Activated naive CD4-positive, alpha-beta T cell treated with anti-CD3 and anti-CD28 coated beads, Interleukin-2, amount 50 U/mL, for 72 hours (primary cell): ENCODE results near the gene NDUFS7. TPM values are rescaled to one million over a fixed set of nuclear protein-coding genes. Genes with fewer than 3 reads are reported as not detected.

Source experiments
- ATAC-seq, 2 donors: fragments of 150-1000 bp; cut with Tn5 transposase; 2 replicates each; pipeline ENCODE4 v1.10.0; 2021; ENCODE audit warnings: mild to moderate bottlenecking in 2 of 2, moderate library complexity in 2 of 2
- DNase-seq, 2 donors: peaks; one replicate each; pipeline ENCODE4 v3.0.0; 2021 to 2022; ENCODE audit warnings: low spot score in 2 of 2
- H3K27ac Mint-ChIP-seq, 2 donors: one replicate each; pipeline ENCODE4 v1.8.0; 2022; ENCODE audit warnings: mild to moderate bottlenecking in 2 of 2, mixed read lengths in 2 of 2
- H3K36me3 Mint-ChIP-seq, 2 donors: one replicate each; pipeline ENCODE4 v1.8.0; 2022; ENCODE audit warnings: mixed read lengths in 2 of 2
- H3K9me3 Mint-ChIP-seq, 2 donors: one replicate each; pipeline ENCODE4 v1.8.0; 2022; ENCODE audit warnings: mixed read lengths in 2 of 2
- total RNA-seq, 2 donors: library from RNA; stranded (reverse); gene quantifications; one replicate each; pipeline ENCODE4 v1.2.3, GENCODE V29; 2022

Gene NDUFS7
- 100 to 1,000 TPM in 1 of 2 donors, 10 to 100 TPM in 1; 89.4 to 105 TPM for total RNA-seq

- peak; percentile 82 to 86 for ATAC-seq
- Mint-ChIP-seq H3K36me3 (peaks cover 0 to 6% of the 10 kb centered on the region in 2 donors), H3K9me3 (no peaks in the 10 kb centered on the region), H3K27ac (peak within 1 kb of the TSS; percentile 99)
- DNase-seq: peak; percentile 95 to 98
Observed at GRCh38 chr19:1383312-1384084, at the start of gene NDUFS7. Gene NDUFS7, plus strand, starts transcription at chr19:1383907. Its CDS starts 20 bp downstream, at chr19:1383927.

GRCh38 chr19:1336079-1336684, 47.5 kb upstream of the NDUFS7 start:
- DNase-seq: no peak
- Mint-ChIP-seq H3K9me3 (no peaks in the 10 kb centered on the region), H3K36me3 (no peaks in the 10 kb centered on the region), H3K27ac (no peak overlapping the region)
- no peak for ATAC-seq

- H3K27ac Mint-ChIP-seq: no peak overlapping the region
- no peak for ATAC-seq
- no peak for DNase-seq
- H3K36me3 Mint-ChIP-seq: no peaks in the 10 kb centered on the region
- H3K9me3 Mint-ChIP-seq: no peaks in the 10 kb centered on the region
Observed at GRCh38 chr19:1340681-1341469, 42.8 kb upstream of the NDUFS7 start.

- ATAC-seq (no peak), DNase-seq (no peak)
- Mint-ChIP-seq H3K27ac (no peak overlapping the region), H3K9me3 (no peaks in the 10 kb centered on the region), H3K36me3 (no peaks in the 10 kb centered on the region)
Observed at GRCh38 chr19:1343041-1343440, 40.7 kb upstream of the NDUFS7 start.

DNA sequence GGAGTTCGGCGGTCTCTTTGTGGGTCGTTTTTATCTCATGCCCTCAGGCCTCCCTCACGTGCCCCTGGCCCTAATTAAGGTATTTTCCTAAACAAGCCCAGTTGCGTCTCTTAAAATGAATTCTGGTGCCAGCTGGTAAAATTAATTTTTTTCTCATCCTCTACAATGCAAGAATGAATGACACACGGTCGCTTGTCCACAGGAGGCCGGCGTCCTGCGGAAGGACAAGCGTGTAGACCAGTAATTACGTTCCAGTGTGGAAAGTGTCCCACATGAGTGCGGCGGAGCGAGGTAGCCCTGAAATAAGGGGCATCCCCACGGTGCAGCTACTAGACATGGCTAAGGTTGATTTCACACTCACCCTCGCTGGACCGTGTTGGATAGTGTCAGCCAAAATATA, 34.5 kb upstream of the NDUFS7 start:
- Mint-ChIP-seq H3K27ac (no peak overlapping the region), H3K9me3 (no peaks in the 10 kb centered on the region), H3K36me3 (no peaks in the 10 kb centered on the region)
- DNase-seq: no peak
- ATAC-seq: no peak

- DNase-seq (no peak), ATAC-seq (no peak)
- Mint-ChIP-seq H3K36me3 (peaks cover 4 to 6% of the 10 kb centered on the region in 2 donors), H3K9me3 (no peaks in the 10 kb centered on the region), H3K27ac (no peak overlapping the region)
Observed at GRCh38 chr19:1350867-1351266, 32.8 kb upstream of the NDUFS7 start.

- Mint-ChIP-seq H3K9me3 (no peaks in the 10 kb centered on the region), H3K36me3 (peaks cover 6 to 7% of the 10 kb centered on the region in 2 donors), H3K27ac (no peak overlapping the region)
- ATAC-seq (no peak), DNase-seq (no peak)
Observed at GRCh38 chr19:1351381-1351851, 32.3 kb upstream of the NDUFS7 start.

GRCh38 chr19:1353144-1353543, 30.6 kb upstream of the NDUFS7 start:
- Mint-ChIP-seq H3K27ac (no peak overlapping the region), H3K36me3 (peaks cover 13 to 18% of the 10 kb centered on the region in 2 donors), H3K9me3 (no peaks in the 10 kb centered on the region)
- DNase-seq: no peak
- ATAC-seq: no peak

DNA sequence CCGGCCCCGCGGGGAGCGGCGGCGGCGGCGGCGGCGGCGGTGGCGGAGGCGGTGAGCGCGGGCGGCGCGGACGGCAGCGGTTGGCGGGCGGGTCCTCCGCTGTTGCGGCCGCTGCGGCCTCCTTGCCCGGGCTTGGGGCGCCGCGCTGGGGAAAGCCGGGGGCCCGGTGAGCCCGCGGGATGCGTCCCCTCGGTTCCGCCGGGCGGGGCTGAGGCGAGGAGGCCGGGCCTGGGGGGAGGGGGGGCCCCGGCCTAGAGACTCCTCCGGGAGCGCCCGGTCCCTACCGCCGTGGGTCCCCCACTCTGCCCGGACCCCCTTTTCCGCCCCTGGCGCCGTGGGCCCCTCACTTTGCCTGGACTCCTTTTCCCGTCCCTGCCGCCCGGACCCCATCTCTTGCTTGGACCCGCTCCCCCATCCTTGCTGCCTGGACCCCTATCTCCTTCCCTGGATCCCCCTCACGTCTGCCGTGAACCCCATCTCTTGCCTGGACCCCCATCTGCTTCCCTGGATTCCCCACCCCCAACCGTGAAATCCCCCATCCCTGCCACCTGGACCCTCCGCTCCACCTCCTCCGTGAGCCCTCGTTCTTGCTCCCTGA, 28.6 kb upstream of the NDUFS7 start:
- ATAC-seq: peak; percentile 69 to 72
- Mint-ChIP-seq H3K9me3 (no peaks in the 10 kb centered on the region), H3K36me3 (peaks cover 18 to 21% of the 10 kb centered on the region in 2 donors), H3K27ac (peak overlapping the region; percentile 29 to 93)
- no peak for DNase-seq

DNA sequence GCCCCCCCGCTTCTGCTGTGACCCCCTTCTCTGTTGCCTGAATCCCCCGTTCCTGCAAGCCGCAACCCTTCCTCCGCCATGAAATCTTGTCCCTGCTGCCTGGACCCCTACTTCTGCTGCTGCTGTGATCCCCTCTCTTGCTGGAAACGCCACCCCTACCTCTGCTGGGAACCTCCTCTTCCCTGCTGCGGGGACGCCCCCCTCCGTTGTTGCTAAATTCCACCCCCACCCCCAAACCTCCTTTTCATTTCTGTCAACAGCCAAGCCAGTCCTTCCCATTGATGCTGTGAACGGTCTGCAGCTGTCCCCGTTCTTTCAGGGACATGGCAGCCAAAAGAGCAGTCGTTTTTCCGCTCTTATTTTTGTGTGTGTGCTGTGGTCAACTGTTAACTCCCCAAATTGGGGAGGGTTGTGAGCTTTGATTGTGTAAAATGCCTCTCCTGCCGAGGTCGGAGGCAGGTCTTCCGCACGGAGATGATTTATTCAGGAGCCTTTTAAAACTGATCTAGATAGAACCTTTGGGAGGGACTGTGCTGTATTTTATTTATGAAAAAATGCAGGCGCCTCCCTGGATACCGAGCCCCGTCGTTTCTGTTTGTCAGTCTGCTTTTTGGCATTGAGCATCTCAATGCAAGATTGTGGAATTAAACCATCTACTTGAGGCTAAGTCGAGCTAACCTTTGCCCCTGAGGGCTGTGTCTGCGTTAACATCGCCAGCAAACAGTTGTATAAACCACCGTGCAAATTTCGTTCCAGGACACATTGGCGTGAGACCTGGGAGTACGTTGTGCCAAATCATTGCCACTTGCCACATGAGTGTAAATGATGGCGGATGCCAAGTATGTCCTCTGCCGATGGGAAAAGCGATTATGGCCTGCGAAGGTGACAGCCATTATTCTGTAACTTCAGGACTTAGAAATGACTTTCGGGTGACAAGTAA, 27.9 kb upstream of the NDUFS7 start:
- Mint-ChIP-seq H3K27ac (peak overlapping the region; percentile 81 to 93), H3K9me3 (no peaks in the 10 kb centered on the region), H3K36me3 (peaks cover 18 to 21% of the 10 kb centered on the region in 2 donors)
- DNase-seq (no peak), ATAC-seq (no peak)

GRCh38 chr19:1356508-1356865, 27.2 kb upstream of the NDUFS7 start:
- ATAC-seq (no peak), DNase-seq (no peak)
- Mint-ChIP-seq H3K27ac (no peak overlapping the region), H3K36me3 (peaks cover 18 to 21% of the 10 kb centered on the region in 2 donors), H3K9me3 (no peaks in the 10 kb centered on the region)

DNA sequence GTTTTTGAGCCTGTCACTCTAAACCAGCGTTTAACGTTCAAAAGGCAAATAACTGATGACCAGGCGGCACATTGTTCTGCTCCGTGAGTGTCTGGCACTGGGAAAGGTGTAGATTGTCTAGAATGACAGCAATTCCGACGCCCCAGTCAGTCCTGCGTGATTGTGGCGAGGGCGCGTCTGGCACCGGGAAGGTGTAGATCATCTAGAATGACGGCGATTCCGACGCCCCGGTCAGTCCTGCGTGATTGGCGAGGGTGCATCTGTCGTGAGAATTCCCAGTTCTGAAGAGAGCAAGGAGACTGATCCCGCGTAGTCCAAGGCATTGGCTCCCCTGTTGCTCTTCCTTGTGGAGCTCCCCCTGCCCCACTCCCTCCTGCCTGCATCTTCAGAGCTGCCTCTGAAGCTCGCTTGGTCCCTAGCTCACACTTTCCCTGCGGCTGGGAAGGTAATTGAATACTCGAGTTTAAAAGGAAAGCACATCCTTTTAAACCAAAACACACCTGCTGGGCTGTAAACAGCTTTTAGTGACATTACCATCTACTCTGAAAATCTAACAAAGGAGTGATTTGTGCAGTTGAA, 26.1 kb upstream of the NDUFS7 start:
- Mint-ChIP-seq H3K36me3 (peaks cover 26 to 28% of the 10 kb centered on the region in 2 donors), H3K27ac (no peak overlapping the region), H3K9me3 (no peaks in the 10 kb centered on the region)
- DNase-seq: no peak
- ATAC-seq: no peak

GRCh38 chr19:1360126-1360817, 23.4 kb upstream of the NDUFS7 start:
- ATAC-seq: no peak
- H3K36me3 Mint-ChIP-seq: peaks cover 28 to 30% of the 10 kb centered on the region in 2 donors
- no peak overlapping the region for H3K27ac Mint-ChIP-seq

DNA sequence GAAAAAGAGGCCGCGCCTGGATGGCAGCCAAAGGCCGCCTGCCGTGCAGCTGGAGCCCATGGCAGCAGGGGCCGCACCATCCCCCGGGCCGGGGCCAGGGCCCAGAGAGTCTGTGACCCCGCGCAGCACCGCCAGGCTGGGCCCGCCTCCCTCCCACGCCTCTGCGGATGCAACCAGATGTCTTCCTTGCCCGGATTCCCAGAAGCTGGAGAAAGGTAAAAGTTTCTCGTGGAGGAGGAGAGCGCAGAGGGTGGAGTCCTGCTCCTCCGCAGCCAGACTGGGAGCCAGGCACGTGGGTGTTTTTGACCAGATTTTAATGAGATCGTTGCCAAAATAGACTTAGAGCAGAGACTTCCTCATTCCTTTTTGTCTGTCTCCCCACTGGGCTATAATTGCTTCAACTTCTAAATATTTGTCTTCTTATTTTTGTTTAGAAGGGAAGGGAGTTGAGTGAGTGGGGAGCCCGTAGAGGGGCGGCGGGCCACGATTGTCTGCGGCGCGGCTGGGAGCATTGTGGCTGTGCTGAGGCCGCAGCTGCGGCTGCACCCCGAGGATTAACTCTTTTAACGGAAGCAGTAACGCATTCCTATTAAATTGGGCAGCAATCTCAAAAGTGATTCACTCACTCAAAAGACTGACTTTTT, 22.8 kb upstream of the NDUFS7 start:
- DNase-seq (no peak), ATAC-seq (no peak)
- H3K9me3 Mint-ChIP-seq: no peaks in the 10 kb centered on the region
- H3K36me3 Mint-ChIP-seq: peaks cover 22 to 25% of the 10 kb centered on the region in 2 donors
- no peak overlapping the region for H3K27ac Mint-ChIP-seq

More at GRCh38 chr19:1360126-1360817, 23.4 kb upstream of the NDUFS7 start:
- DNase-seq: no peak
- no peaks in the 10 kb centered on the region for H3K9me3 Mint-ChIP-seq
